ENCODE measurements around the gene MYRIP.

DNA sequence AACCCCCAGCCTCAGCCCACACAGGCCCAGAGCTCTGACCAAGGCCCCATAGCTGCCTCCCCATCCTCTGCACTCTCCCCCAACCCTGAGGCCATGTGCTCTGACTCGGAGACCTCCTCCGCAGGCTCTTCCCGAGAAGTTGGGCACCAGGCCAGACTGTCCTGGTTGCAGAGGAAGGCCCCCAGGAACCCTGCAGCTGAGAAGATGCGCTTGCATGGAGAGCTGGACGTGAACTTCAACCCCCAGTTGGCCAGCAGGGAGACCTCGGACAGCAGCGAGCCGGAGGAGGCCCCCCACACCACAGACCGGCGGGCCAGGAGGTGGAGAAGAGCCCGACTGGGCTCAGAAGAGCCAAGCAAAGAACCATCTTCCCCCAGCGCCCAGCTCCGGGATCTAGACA lies 380.6 kb downstream of the MYRIP start:
- TF ChIP-seq NRF1 (conservative IDR thresholded peaks at IDR 0.05; ENCODE audit: low read depth, low read length): no peak
- no peak for TF ChIP-seq TAF1 (IDR thresholded peaks at IDR 0.05; ENCODE audit: borderline replicate concordance, low read depth, low read length)
- TF ChIP-seq NFIC (IDR thresholded peaks at IDR 0.05; ENCODE audit: low read depth, low read length): no peak
- no peak for TF ChIP-seq POLR2AphosphoS5 (IDR thresholded peaks at IDR 0.05; ENCODE audit: low read length)
- no peak for TF ChIP-seq SMC3 (IDR thresholded peaks at IDR 0.05; ENCODE audit: borderline replicate concordance, low read length)
- no peak for TF ChIP-seq RFX5 (IDR thresholded peaks at IDR 0.05; ENCODE audit: low read depth, low read length)
- TF ChIP-seq, protein P1, sequence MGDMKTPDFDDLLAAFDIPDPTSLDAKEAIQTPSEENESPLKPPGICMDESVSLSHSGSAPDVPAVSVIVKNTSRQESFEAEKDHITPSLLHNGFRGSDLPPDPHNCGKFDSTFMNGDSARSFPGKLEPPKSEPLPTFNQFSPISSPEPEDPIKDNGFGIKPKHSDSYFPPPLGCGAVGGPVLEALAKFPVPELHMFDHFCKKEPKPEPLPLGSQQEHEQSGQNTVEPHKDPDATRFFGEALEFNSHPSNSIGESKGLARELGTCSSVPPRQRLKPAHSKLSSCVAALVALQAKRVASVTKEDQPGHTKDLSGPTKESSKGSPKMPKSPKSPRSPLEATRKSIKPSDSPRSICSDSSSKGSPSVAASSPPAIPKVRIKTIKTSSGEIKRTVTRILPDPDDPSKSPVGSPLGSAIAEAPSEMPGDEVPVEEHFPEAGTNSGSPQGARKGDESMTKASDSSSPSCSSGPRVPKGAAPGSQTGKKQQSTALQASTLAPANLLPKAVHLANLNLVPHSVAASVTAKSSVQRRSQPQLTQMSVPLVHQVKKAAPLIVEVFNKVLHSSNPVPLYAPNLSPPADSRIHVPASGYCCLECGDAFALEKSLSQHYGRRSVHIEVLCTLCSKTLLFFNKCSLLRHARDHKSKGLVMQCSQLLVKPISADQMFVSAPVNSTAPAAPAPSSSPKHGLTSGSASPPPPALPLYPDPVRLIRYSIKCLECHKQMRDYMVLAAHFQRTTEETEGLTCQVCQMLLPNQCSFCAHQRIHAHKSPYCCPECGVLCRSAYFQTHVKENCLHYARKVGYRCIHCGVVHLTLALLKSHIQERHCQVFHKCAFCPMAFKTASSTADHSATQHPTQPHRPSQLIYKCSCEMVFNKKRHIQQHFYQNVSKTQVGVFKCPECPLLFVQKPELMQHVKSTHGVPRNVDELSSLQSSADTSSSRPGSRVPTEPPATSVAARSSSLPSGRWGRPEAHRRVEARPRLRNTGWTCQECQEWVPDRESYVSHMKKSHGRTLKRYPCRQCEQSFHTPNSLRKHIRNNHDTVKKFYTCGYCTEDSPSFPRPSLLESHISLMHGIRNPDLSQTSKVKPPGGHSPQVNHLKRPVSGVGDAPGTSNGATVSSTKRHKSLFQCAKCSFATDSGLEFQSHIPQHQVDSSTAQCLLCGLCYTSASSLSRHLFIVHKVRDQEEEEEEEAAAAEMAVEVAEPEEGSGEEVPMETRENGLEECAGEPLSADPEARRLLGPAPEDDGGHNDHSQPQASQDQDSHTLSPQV (IDR thresholded peaks at IDR 0.05): no peak
- TF ChIP-seq, protein P2, sequence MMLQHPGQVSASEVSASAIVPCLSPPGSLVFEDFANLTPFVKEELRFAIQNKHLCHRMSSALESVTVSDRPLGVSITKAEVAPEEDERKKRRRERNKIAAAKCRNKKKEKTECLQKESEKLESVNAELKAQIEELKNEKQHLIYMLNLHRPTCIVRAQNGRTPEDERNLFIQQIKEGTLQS (IDR thresholded peaks at IDR 0.05; ENCODE audit: borderline replicate concordance, extremely low read depth, low read depth, low read length): no peak
- no peak for TF ChIP-seq HCFC1 (IDR thresholded peaks at IDR 0.05; ENCODE audit: low read length)
- no peak for TF ChIP-seq BMI1 (IDR thresholded peaks at IDR 0.05; ENCODE audit: borderline replicate concordance)
- no peak for TF ChIP-seq EZH2 (IDR thresholded peaks at IDR 0.05; ENCODE audit: borderline replicate concordance, control insufficient read depth, low read depth, low read length)
- TF ChIP-seq, protein P3, sequence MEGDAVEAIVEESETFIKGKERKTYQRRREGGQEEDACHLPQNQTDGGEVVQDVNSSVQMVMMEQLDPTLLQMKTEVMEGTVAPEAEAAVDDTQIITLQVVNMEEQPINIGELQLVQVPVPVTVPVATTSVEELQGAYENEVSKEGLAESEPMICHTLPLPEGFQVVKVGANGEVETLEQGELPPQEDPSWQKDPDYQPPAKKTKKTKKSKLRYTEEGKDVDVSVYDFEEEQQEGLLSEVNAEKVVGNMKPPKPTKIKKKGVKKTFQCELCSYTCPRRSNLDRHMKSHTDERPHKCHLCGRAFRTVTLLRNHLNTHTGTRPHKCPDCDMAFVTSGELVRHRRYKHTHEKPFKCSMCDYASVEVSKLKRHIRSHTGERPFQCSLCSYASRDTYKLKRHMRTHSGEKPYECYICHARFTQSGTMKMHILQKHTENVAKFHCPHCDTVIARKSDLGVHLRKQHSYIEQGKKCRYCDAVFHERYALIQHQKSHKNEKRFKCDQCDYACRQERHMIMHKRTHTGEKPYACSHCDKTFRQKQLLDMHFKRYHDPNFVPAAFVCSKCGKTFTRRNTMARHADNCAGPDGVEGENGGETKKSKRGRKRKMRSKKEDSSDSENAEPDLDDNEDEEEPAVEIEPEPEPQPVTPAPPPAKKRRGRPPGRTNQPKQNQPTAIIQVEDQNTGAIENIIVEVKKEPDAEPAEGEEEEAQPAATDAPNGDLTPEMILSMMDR (IDR thresholded peaks at IDR 0.05 in 2 of 3, conservative IDR thresholded peaks at IDR 0.05 in 1 of 3; ENCODE audit: control insufficient read depth in 2 of 3, extremely low read depth in 1 of 3, insufficient read depth in 1 of 3, low read depth in 3 of 3, low read length in 3 of 3): no peak
- no peak for TF ChIP-seq CBFB (IDR thresholded peaks at IDR 0.05; ENCODE audit: low read depth)

Data from GM12878 (cell line).